K562 (cell line): ENCODE measurements around the gene TRABD. TPM values are rescaled to one million over a fixed set of nuclear protein-coding genes. Genes with fewer than 3 reads are reported as not detected.

Source experiments
- ATAC-seq: fragments of 200-7000 bp; cut with Tn5 transposase; 3 replicates; pipeline ENCODE4 v1.9.1; 2020; ENCODE audit warnings: moderate library complexity
- BruUV-seq: library from RNA; stranded (reverse); fragments of 400-500 nt; replicated peaks from 2 replicates; lab custom pipeline; 2021; lab: Mats Ljungman, UMichigan
- CTCF ChIA-PET: fragments of 300-600 bp; formaldehyde crosslinking; extraction: SDS; loops from one replicate; lab custom pipeline; 2021; ENCODE audit warnings: low intra/inter-chr PET ratio; lab: Yijun Ruan, JAX
- POLR2A ChIA-PET: fragments of 300-600, 350-650 bp; sonication (Branson Sonifier 250); formaldehyde crosslinking; extraction: SDS; loops from one replicate; lab custom pipeline; 2021; ENCODE audit warnings: antibody characterized with exemption, inconsistent platforms; lab: Yijun Ruan, JAX
- DNase-seq, 4 experiments: peaks; one replicate each; pipeline versions ENCODE4 v3.0.0 to v3.0.0-alpha.2; 2011 to 2018; ENCODE audit warnings: low spot score in 3 of 4, mixed read lengths in 3 of 4; ENCODE audit errors: extremely low read depth in 1 of 4
- FAIRE-seq: peaks from 2 replicates; lab custom pipeline; 2011; peaks lifted over from hg19 to GRCh38; lab: Jason Lieb, UNC
- H2AFZ ChIP-seq: 2 replicates; pipeline ENCODE4 v1.6.0; 2011; ENCODE audit warnings: low read depth, low read length, control low read depth, inconsistent platforms
- H3K27ac ChIP-seq: fragments of 200-600 bp; 3 replicates; pipeline ENCODE4 v1.8.0; 2011; ENCODE audit warnings: low read depth, mild to moderate bottlenecking, control low read depth, inconsistent platforms, low read length, moderate library complexity, mixed read lengths; ENCODE audit errors: extremely low read depth
- H3K27me3 ChIP-seq, 2 experiments: fragments of 300-600 bp in 1 of 2; 2 replicates in 1 of 2; 3 replicates in 1 of 2; pipeline versions ENCODE4 v1.6.0 to v1.8.0; 2011; ENCODE audit warnings: inconsistent platforms in 2 of 2, low read length in 2 of 2, mild to moderate bottlenecking in 1 of 2, mixed read lengths in 1 of 2, moderate library complexity in 1 of 2; ENCODE audit not compliant: control insufficient read depth in 2 of 2, insufficient read depth in 2 of 2
- H3K36me3 ChIP-seq: fragments of 300-600 bp; 3 replicates; pipeline ENCODE4 v1.8.0; 2011; ENCODE audit warnings: mild to moderate bottlenecking, low read length, inconsistent platforms; ENCODE audit not compliant: control insufficient read depth, insufficient read depth
- H3K4me1 ChIP-seq, 2 experiments: fragments of 200-600 bp in 1 of 2; replicated peaks in 1 of 2; 2 replicates in 1 of 2; 3 replicates in 1 of 2; pipeline versions ENCODE4 v1.5.1 to v1.8.0; 2011; ENCODE audit warnings: inconsistent platforms in 2 of 2, low read length in 2 of 2, mild to moderate bottlenecking in 1 of 2, mixed read lengths in 1 of 2, moderate library complexity in 1 of 2; ENCODE audit not compliant: control insufficient read depth in 2 of 2, insufficient read depth in 2 of 2
- H3K4me2 ChIP-seq: 2 replicates; pipeline ENCODE4 v1.6.1; 2011; ENCODE audit warnings: low read length, control low read depth, inconsistent platforms, mixed read lengths; ENCODE audit not compliant: insufficient read depth
- H3K4me3 ChIP-seq: fragments of 200-600 bp; sonication (generic), shearing (Covaris generic); 2 replicates; pipeline ENCODE4 v1.5.1; 2016; ENCODE audit warnings: control low read depth, inconsistent platforms
- H3K79me2 ChIP-seq: fragments of 200-600 bp; 3 replicates; pipeline ENCODE4 v1.8.0; 2011; ENCODE audit warnings: low read length, inconsistent platforms; ENCODE audit not compliant: control insufficient read depth, insufficient read depth
- H3K9ac ChIP-seq, 2 experiments: 2 replicates each; pipeline versions ENCODE4 v1.6.0 to v1.6.1; 2011; ENCODE audit warnings: low read depth in 2 of 2, low read length in 2 of 2, control low read depth in 1 of 2, inconsistent platforms in 1 of 2, mild to moderate bottlenecking in 1 of 2, mixed read lengths in 1 of 2; ENCODE audit not compliant: insufficient read depth in 1 of 2
- H3K9me1 ChIP-seq: one replicate; pipeline ENCODE4 v1.6.0; 2011; ENCODE audit warnings: inconsistent platforms, mild to moderate bottlenecking, low read length, moderate library complexity; ENCODE audit not compliant: control insufficient read depth, insufficient read depth
- H3K9me3 ChIP-seq: replicated peaks from 2 replicates; pipeline ENCODE4 v1.5.1; 2011; ENCODE audit warnings: low read depth, low read length, inconsistent platforms; ENCODE audit not compliant: control insufficient read depth, insufficient read depth
- H4K20me1 ChIP-seq: replicated peaks from 2 replicates; pipeline ENCODE4 v1.6.1; 2011; ENCODE audit warnings: low read length, inconsistent platforms, mixed read lengths; ENCODE audit not compliant: control insufficient read depth, insufficient read depth
- RBM22 ChIP-seq: fragments of 200-400 bp; formaldehyde crosslinking; IDR thresholded peaks from 2 replicates; pipeline ENCODE4 v1.6.1; 2018; ENCODE audit warnings: low read length, low read depth; ENCODE audit not compliant: poor library complexity, severe bottlenecking
- RBM25 ChIP-seq: fragments of 200-400 bp; formaldehyde crosslinking; IDR thresholded peaks from 2 replicates; pipeline ENCODE4 v1.6.1; 2018; ENCODE audit warnings: low read length, low read depth, moderate library complexity; ENCODE audit not compliant: severe bottlenecking
- SMAD3 ChIP-seq: fragments of 450-650 bp; formaldehyde crosslinking; conservative IDR thresholded peaks from 2 replicates; pipeline ENCODE4 v1.4.0; 2020; ENCODE audit warnings: mild to moderate bottlenecking
- ZNF239 ChIP-seq: fragments of 250-450 bp; sonication (Bioruptor Pico); IDR thresholded peaks from 2 replicates; pipeline ENCODE4 v1.4.0; 2020; ENCODE audit warnings: mild to moderate bottlenecking
- ZNF316 ChIP-seq: fragments of 450-650 bp; IDR thresholded peaks from 2 replicates; pipeline ENCODE4 v1.6.1; 2016
- WGBS: fragments of 100-300 bp; shearing (Covaris generic); methylation state at CpG from one replicate; pipeline ENCODE4 v1.1.6; 2016; ENCODE audit warnings: low coverage, mixed read lengths; ENCODE audit not compliant: insufficient coverage; ENCODE audit errors: missing lambda C conversion rate; 5-methylcytosine and 5-hydroxymethylcytosine counted together
- in situ Hi-C: fragments of 300-500 bp; cut with MboI; formaldehyde crosslinking; loops from 4 replicates; pipeline ENCODE4 v1.15.0; 2018; ENCODE audit warnings: inconsistent platforms, mixed read lengths
- intact Hi-C: fragments of 100-400 bp; cut with micrococcal nuclease; formaldehyde crosslinking; loops from 2 replicates; pipeline ENCODE4 v1.14.2; 2022
- polyA plus RNA-seq, 8 experiments: library from polyadenylated mRNA; depleted of rRNA in 4 of 8; stranded (reverse) in 5 of 8; unstranded in 3 of 8; fragments of >200 nt; fragmentation: Nextera tagmentation in 2 of 8; fragmentation: Illumina TruSeq in 1 of 8; extraction: Ambion mirVana in 2 of 8; extraction: Trizol in 1 of 8; gene quantifications; 2 replicates each; pipeline versions ENCODE4 v1.2.1 to v1.2.3, GENCODE V29; 2011 to 2014; ENCODE audit warnings: inconsistent platforms in 1 of 8, missing spikeins in 1 of 8
- total RNA-seq, 7 experiments: library from RNA; depleted of rRNA in 6 of 7; stranded (reverse); fragments of >200 nt in 6 of 7; fragmentation: Illumina TruSeq in 2 of 7; extraction: Trizol in 2 of 7; gene quantifications; 2 replicates each; pipeline versions ENCODE4 v1.2.1 to v1.2.3, GENCODE V29; 2011 to 2021; ENCODE audit warnings: low replicate concordance in 1 of 7
- TF ChIP-seq, protein P1 (sequence below): sonication (generic); formaldehyde crosslinking; IDR thresholded peaks from 2 replicates; pipeline ENCODE4 v1.5.0; 2020; ENCODE audit warnings: missing genetic modification reagents

Gene TRABD
- total and polyA plus RNA-seq, 9 of the 15 experiments (the other 6 are each of a cell fraction or from before 2014, with no cell fraction given), result 0.08 to 62.9 (median 14.0) TPM

DNA sequence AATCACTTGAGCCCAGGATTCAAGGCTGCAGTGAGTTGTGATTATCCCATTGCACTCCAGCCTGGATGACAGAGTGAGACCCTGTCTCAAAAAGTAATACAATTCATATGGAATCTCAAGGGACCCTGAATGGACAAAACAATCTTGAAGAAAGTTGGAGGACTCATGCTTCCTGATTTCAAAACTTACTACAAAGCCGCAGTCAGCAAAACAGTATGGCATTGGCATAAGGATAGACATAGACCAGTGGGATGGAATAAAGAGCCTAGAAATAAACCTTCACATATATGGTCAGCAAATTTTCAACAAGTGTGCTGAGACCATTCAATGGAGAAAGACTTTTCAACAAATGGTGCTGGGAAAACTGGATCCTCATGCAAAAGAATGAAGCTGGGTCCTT lies 17.6 kb downstream of the TRABD start:
- intact Hi-C loops, result no loop called here
- peaks cover 39% of the 10 kb centered on the region; the same call in 1 of the 3 replicates for H3K36me3 ChIP-seq
- DNase-seq (no peak), ATAC-seq (no peak), FAIRE-seq (no peak)
- 100% methylated on average over 1 of the region's 1 CpG for WGBS
- no peak overlapping the region for H3K4me3 ChIP-seq
- ChIA-PET CTCF (no interaction called here), POLR2A (no interaction called here)
- in situ Hi-C loops, result no loop called here
- no peak overlapping the region for H3K27ac ChIP-seq
- H3K9ac ChIP-seq, result no peak overlapping the region
- TF ChIP-seq RBM25, result peak; percentile 60
- no peak for TF ChIP-seq SMAD3 (CRISPR knock-in tag)
- no peak for TF ChIP-seq RBM22
- peak; percentile 28; the same call in 1 of the 2 replicates for TF ChIP-seq ZNF316
- TF ChIP-seq, protein P1, sequence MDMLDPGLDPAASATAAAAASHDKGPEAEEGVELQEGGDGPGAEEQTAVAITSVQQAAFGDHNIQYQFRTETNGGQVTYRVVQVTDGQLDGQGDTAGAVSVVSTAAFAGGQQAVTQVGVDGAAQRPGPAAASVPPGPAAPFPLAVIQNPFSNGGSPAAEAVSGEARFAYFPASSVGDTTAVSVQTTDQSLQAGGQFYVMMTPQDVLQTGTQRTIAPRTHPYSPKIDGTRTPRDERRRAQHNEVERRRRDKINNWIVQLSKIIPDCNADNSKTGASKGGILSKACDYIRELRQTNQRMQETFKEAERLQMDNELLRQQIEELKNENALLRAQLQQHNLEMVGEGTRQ (CRISPR knock-in tag), result no peak
- TF ChIP-seq ZNF239, result no peak
- H3K79me2 ChIP-seq, result peaks cover 20% of the 10 kb centered on the region
- no peak overlapping the region for H3K4me2 ChIP-seq
- H3K27me3 ChIP-seq, result no peaks in the 10 kb centered on the region
- H4K20me1 ChIP-seq, result no peaks in the 10 kb centered on the region
- no TSS peak for BruUV-seq
- peaks cover 3% of the 10 kb centered on the region; the same call in 1 of the 2 replicates for H3K9me3 ChIP-seq
- H2AFZ ChIP-seq, result no peak overlapping the region
- no peaks in the 10 kb centered on the region for H3K9me1 ChIP-seq
- peaks cover 5 to 58% of the 10 kb centered on the region in 2 experiments; a peak in 3 of 5 replicates for H3K4me1 ChIP-seq
